ENCODE data around the gene NRIP1. TPM values are rescaled to one million over a fixed set of nuclear protein-coding genes. Genes with fewer than 3 reads are reported as not detected.

Gene NRIP1
- total RNA-seq, 1 experiment from 2014 or later, result 10.3 TPM

GRCh38 chr21:14964621-14965020 is 100.2 kb downstream of the NRIP1 start (continued):
- TF ChIP-seq USF2 (CRISPR knock-in tag; IDR thresholded peaks at IDR 0.05) (no peak), GRHL2 (CRISPR knock-in tag; IDR thresholded peaks at IDR 0.05; ENCODE audit: insufficient replicate concordance, severe bottlenecking) (no peak), GTF2I (CRISPR knock-in tag; conservative IDR thresholded peaks at IDR 0.05) (no peak), E2F5 (CRISPR knock-in tag; IDR thresholded peaks at IDR 0.05) (no peak), ZNF317 (CRISPR knock-in tag; IDR thresholded peaks at IDR 0.05; ENCODE audit: borderline replicate concordance, low read depth) (no peak), GABPB1 (CRISPR knock-in tag; IDR thresholded peaks at IDR 0.05) (no peak), HMGA2 (CRISPR knock-in tag; IDR thresholded peaks at IDR 0.05) (no peak), ZBTB21 (CRISPR knock-in tag; IDR thresholded peaks at IDR 0.05; ENCODE audit: borderline replicate concordance) (no peak), STAT6 (CRISPR knock-in tag; conservative IDR thresholded peaks at IDR 0.05; ENCODE audit: low read depth) (no peak), MLX (CRISPR knock-in tag; IDR thresholded peaks at IDR 0.05) (no peak)

- peaks cover 8% of the 10 kb centered on the region for H3K4me1 Mint-ChIP-seq
- CTCF ChIA-PET, result no interaction called here
- peaks cover 9% of the 10 kb centered on the region for H3K36me3 Mint-ChIP-seq
- no peak overlapping the region for H3K27ac Mint-ChIP-seq
- no peaks in the 10 kb centered on the region for H3K27me3 Mint-ChIP-seq (ENCODE audit: low read depth)
- TF ChIP-seq TEAD4 (CRISPR knock-in tag; IDR thresholded peaks at IDR 0.05) (no peak), ESRRA (CRISPR knock-in tag; IDR thresholded peaks at IDR 0.05; ENCODE audit: borderline replicate concordance) (no peak)
- no peak for ATAC-seq
- POLR2A ChIA-PET, result no interaction called here
- no peaks in the 10 kb centered on the region for H3K9me3 Mint-ChIP-seq
- H3K4me3 Mint-ChIP-seq, result no peak overlapping the region
- no peak for DNase-seq (ENCODE audit: low spot score)
Observed at GRCh38 chr21:14962217-14962616, 102.6 kb downstream of the NRIP1 start.

GRCh38 chr21:14961502-14961901 is 103.3 kb downstream of the NRIP1 start:
- Mint-ChIP-seq H3K27me3 (ENCODE audit: low read depth) (no peaks in the 10 kb centered on the region), H3K4me3 (no peak overlapping the region), H3K4me1 (0 out of 2 replicates have a peak, but pooled peaks cover under 1% of the 10 kb centered on the region), H3K9me3 (no peaks in the 10 kb centered on the region), H3K27ac (no peak overlapping the region), H3K36me3 (peaks cover 4% of the 10 kb centered on the region)
- DNase-seq (ENCODE audit: low spot score) (no peak), ATAC-seq (no peak)
- CTCF ChIA-PET, result no interaction called here
- POLR2A ChIA-PET, result no interaction called here
- TF ChIP-seq CREB1 (CRISPR knock-in tag; IDR thresholded peaks at IDR 0.05) (no peak), ZNF263 (CRISPR knock-in tag; IDR thresholded peaks at IDR 0.05; ENCODE audit: low read depth) (no peak), ZNF532 (CRISPR knock-in tag; IDR thresholded peaks at IDR 0.05; ENCODE audit: borderline replicate concordance) (no peak), MLX (CRISPR knock-in tag; IDR thresholded peaks at IDR 0.05) (no peak), E2F1 (CRISPR knock-in tag; IDR thresholded peaks at IDR 0.05) (no peak), TCF7 (CRISPR knock-in tag; IDR thresholded peaks at IDR 0.05; ENCODE audit: low read depth) (no peak), MYBL2 (CRISPR knock-in tag; IDR thresholded peaks at IDR 0.05) (no peak), RELA (CRISPR knock-in tag; IDR thresholded peaks at IDR 0.05; ENCODE audit: borderline replicate concordance) (no peak), CTCF (IDR thresholded peaks at IDR 0.05) (no peak), EMX1 (CRISPR knock-in tag; IDR thresholded peaks at IDR 0.05) (no peak)
